ENCODE results near the gene NRXN3.

The NRXN3 gene

GRCh38 chr14:78997811-78998210 is 827.6 kb downstream of the NRXN3 start:
- no peak for TF ChIP-seq KLF7 (tag by site-specific recombination; IDR thresholded peaks at IDR 0.05; ENCODE audit: borderline replicate concordance)
- peak; percentile 61; the same call in 1 of the 2 replicates for TF ChIP-seq ZBTB6 (tag by site-specific recombination; IDR thresholded peaks at IDR 0.05)
- Histone ChIP-seq H3K9me3 (ENCODE audit: control insufficient read depth, insufficient read depth, low read depth, low read length) (no peaks in the 10 kb centered on the region), H3K27ac (ENCODE audit: extremely low read depth, low read depth, low read length) (no peak overlapping the region), H3K4me3 (ENCODE audit: low read depth, low read length) (no peak overlapping the region), H3K4me1 (ENCODE audit: control insufficient read depth, insufficient read depth, low read length) (0 out of 2 replicates have a peak, but pooled peaks cover 2% of the 10 kb centered on the region), H3K36me3 (ENCODE audit: control insufficient read depth in 2 of 2, insufficient read depth in 1 of 2, low read length in 2 of 2) (no peaks in the 10 kb centered on the region)
- CTCF ChIA-PET: no interaction called here
- POLR2A ChIA-PET: no interaction called here

- POLR2A ChIA-PET: no interaction called here
- Histone ChIP-seq H3K4me3 (ENCODE audit: low read depth, low read length) (no peak overlapping the region), H3K4me1 (ENCODE audit: control insufficient read depth, insufficient read depth, low read length) (no peaks in the 10 kb centered on the region), H3K27ac (ENCODE audit: extremely low read depth, low read depth, low read length) (no peak overlapping the region), H3K36me3 (ENCODE audit: control insufficient read depth in 2 of 2, insufficient read depth in 1 of 2, low read length in 2 of 2) (no peaks in the 10 kb centered on the region), H3K9me3 (ENCODE audit: control insufficient read depth, insufficient read depth, low read depth, low read length) (no peaks in the 10 kb centered on the region)
- CTCF ChIA-PET: interaction anchor here (0.6 to 1.2 kb wide), 2 partner anchors 1047 to 1841 kb away, joined by 3 to 4 read pairs; no protein-coding TSS in a partner anchor
- TF ChIP-seq ZNF571 (tag by site-specific recombination; IDR thresholded peaks at IDR 0.05) (no peak), ZNF501 (tag by site-specific recombination; IDR thresholded peaks at IDR 0.05) (no peak), HOXC10 (CRISPR knock-in tag; IDR thresholded peaks at IDR 0.05) (no peak), ZNF184 (tag by site-specific recombination; IDR thresholded peaks at IDR 0.05) (no peak), SETDB1 (IDR thresholded peaks at IDR 0.05; ENCODE audit: insufficient read length, low read length) (no peak), REST (tag by site-specific recombination; IDR thresholded peaks at IDR 0.05) (no peak), ZNF26 (tag by site-specific recombination; IDR thresholded peaks at IDR 0.05) (no peak), ZNF664 (tag by site-specific recombination; IDR thresholded peaks at IDR 0.05) (no peak)
These were observed 839.1 kb downstream of the NRXN3 start for GRCh38 chr14:79009286-79009685.

- Histone ChIP-seq H3K27ac (ENCODE audit: extremely low read depth, low read depth, low read length) (no peak overlapping the region), H3K9me3 (ENCODE audit: control insufficient read depth, insufficient read depth, low read depth, low read length) (no peaks in the 10 kb centered on the region), H3K4me3 (ENCODE audit: low read depth, low read length) (no peak overlapping the region), H3K4me1 (ENCODE audit: control insufficient read depth, insufficient read depth, low read length) (0 out of 2 replicates have a peak, but pooled peaks cover 2% of the 10 kb centered on the region), H3K36me3 (ENCODE audit: control insufficient read depth in 2 of 2, insufficient read depth in 1 of 2, low read length in 2 of 2) (no peaks in the 10 kb centered on the region)
- peak; percentile 46 for TF ChIP-seq ZNF654 (tag by site-specific recombination; IDR thresholded peaks at IDR 0.05; ENCODE audit: low read depth)
- no peak for TF ChIP-seq ZNF2 (tag by site-specific recombination; IDR thresholded peaks at IDR 0.05)
- POLR2A ChIA-PET: no interaction called here
- CTCF ChIA-PET: interaction anchor here (0.7 to 1.4 kb wide), 4 partner anchors 10 to 450 kb away, joined by 3 to 4 read pairs (median 3); no protein-coding TSS in a partner anchor
These were observed 841.1 kb downstream of the NRXN3 start for GRCh38 chr14:79011091-79011919.
